Measurements from ENCODE around the gene PILRA. TPM values are rescaled to one million over a fixed set of nuclear protein-coding genes. Genes with fewer than 3 reads are reported as not detected.

Gene PILRA
- total and polyA plus RNA-seq, 2 of the 8 experiments (the other 6 are each of a cell fraction or from before 2014, with no cell fraction given) = 7.6 to 10.6 TPM

DNA sequence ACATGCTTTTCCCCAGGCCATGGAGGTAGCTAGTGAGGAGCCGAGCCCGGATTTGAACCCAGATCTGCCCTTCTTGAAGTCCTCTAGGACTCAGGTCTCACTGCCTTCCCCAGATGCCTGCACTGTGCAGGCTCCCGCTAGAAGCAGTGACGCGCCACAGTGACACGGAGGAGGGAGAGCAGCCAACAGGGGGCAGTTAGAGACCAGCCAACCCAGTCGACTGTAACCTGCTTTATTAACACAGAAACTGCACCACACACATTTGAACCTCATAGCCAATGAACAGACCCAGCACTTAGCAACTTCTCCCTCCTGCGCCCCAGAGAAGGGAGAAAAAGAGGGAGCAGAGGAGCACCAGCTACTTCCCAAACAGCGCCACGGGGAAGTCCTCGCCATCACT lies 27.4 kb downstream of the PILRA start (continued):
- TF ChIP-seq, protein P1, sequence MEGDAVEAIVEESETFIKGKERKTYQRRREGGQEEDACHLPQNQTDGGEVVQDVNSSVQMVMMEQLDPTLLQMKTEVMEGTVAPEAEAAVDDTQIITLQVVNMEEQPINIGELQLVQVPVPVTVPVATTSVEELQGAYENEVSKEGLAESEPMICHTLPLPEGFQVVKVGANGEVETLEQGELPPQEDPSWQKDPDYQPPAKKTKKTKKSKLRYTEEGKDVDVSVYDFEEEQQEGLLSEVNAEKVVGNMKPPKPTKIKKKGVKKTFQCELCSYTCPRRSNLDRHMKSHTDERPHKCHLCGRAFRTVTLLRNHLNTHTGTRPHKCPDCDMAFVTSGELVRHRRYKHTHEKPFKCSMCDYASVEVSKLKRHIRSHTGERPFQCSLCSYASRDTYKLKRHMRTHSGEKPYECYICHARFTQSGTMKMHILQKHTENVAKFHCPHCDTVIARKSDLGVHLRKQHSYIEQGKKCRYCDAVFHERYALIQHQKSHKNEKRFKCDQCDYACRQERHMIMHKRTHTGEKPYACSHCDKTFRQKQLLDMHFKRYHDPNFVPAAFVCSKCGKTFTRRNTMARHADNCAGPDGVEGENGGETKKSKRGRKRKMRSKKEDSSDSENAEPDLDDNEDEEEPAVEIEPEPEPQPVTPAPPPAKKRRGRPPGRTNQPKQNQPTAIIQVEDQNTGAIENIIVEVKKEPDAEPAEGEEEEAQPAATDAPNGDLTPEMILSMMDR (IDR thresholded peaks at IDR 0.05; ENCODE audit: control extremely low read depth in 1 of 3, insufficient read depth in 1 of 3, low read depth in 1 of 3, low read length in 3 of 3) = peak; percentile 56 to 67 (median 63)
- TF ChIP-seq TAF1 (IDR thresholded peaks at IDR 0.05; ENCODE audit: low read depth, low read length) (no peak), ZNF274 (IDR thresholded peaks at IDR 0.05; ENCODE audit: borderline replicate concordance, extremely low read depth, low read length) (no peak), KDM5A (IDR thresholded peaks at IDR 0.05; ENCODE audit: low read length) (no peak)
